HCT116 (cell line): ENCODE data around the gene HNMT. TPM values are rescaled to one million over a fixed set of nuclear protein-coding genes. Genes with fewer than 3 reads are reported as not detected.

ENCODE experiments used
- ATAC-seq: fragments of 200-7000 bp; cut with Tn5 transposase; 2 replicates; pipeline ENCODE4 v1.9.1; 2020; ENCODE audit warnings: mild to moderate bottlenecking, moderate library complexity
- BruUV-seq: library from RNA; stranded (reverse); fragments of 400-500 nt; replicated peaks from 2 replicates; lab custom pipeline; 2021; lab: Mats Ljungman, UMichigan
- CTCF ChIA-PET: fragments of 300-600 bp; sonication (Branson Sonifier 250); formaldehyde crosslinking; loops from one replicate; lab custom pipeline; 2021; ENCODE audit warnings: antibody characterized with exemption; lab: Charles Lee
- POLR2A ChIA-PET: fragments of 300-600, 350-600 bp; sonication (Branson Sonifier 250); formaldehyde crosslinking; loops from one replicate; lab custom pipeline; 2021; ENCODE audit warnings: antibody characterized with exemption; lab: Charles Lee
- RAD21 ChIA-PET, 2 experiments: fragments of 300-600 bp; sonication (Branson Sonifier 250); formaldehyde crosslinking; loops; one replicate each; lab custom pipeline; 2023; ENCODE audit warnings: low total read pairs in 2 of 2; ENCODE audit not compliant: uncharacterized antibody in 2 of 2, unreplicated experiment in 2 of 2, low non-redundant PET in 1 of 2; lab: Charles Lee
- DNase-seq: peaks from one replicate; pipeline ENCODE4 v3.0.0-alpha.2; 2010; ENCODE audit warnings: low read depth, low spot score
- H2AFZ ChIP-seq: fragments of 200-600 bp; shearing (Covaris generic), sonication (generic); 2 replicates; pipeline ENCODE4 v1.6.1; 2017; ENCODE audit warnings: low read depth, mixed run types, mixed read lengths, antibody characterized with exemption, low read length; ENCODE audit not compliant: poor library complexity, severe bottlenecking
- H3K27ac ChIP-seq: 2 replicates; pipeline ENCODE4 v1.5.1; 2012; ENCODE audit warnings: low read depth, low read length
- H3K27me3 ChIP-seq: fragments of 200-600 bp; sonication (generic); 2 replicates; pipeline ENCODE4 v1.6.1; 2016; ENCODE audit warnings: mixed run types, low read length, mixed read lengths; ENCODE audit not compliant: insufficient read depth
- H3K36me3 ChIP-seq, 2 experiments: fragments of 200-500 bp in 1 of 2; fragments of 200-600 bp in 1 of 2; sonication (Bioruptor generic) in 1 of 2; sonication (generic) in 1 of 2; 2 replicates each; pipeline versions ENCODE4 v1.5.1 to v1.6.1; 2014 to 2016; ENCODE audit warnings: low read length in 2 of 2, inconsistent platforms in 1 of 2, mixed read lengths in 1 of 2, mixed run types in 1 of 2; ENCODE audit not compliant: insufficient read depth in 2 of 2, control insufficient read depth in 1 of 2
- H3K4me1 ChIP-seq, 2 experiments: fragments of 200-600 bp in 1 of 2; sonication (generic) in 1 of 2; 2 replicates each; pipeline versions ENCODE4 v1.5.1 to v1.6.1; 2012 to 2017; ENCODE audit warnings: low read length in 2 of 2, inconsistent platforms in 1 of 2, mild to moderate bottlenecking in 1 of 2, mixed read lengths in 1 of 2, mixed run types in 1 of 2, moderate library complexity in 1 of 2; ENCODE audit not compliant: insufficient read depth in 2 of 2, control insufficient read depth in 1 of 2
- H3K4me2 ChIP-seq: fragments of 200-600 bp; sonication (generic); 2 replicates; pipeline ENCODE4 v1.6.1; 2017; ENCODE audit warnings: mixed run types, low read length, mixed read lengths
- H3K4me3 ChIP-seq, 2 experiments: fragments of 200-600 bp in 1 of 2; sonication (generic) in 1 of 2; replicated peaks in 1 of 2; 2 replicates each; pipeline ENCODE4 v1.5.1; 2011 to 2016; ENCODE audit warnings: low read length in 2 of 2, control low read depth in 1 of 2, low read depth in 1 of 2, mild to moderate bottlenecking in 1 of 2, mixed read lengths in 1 of 2, mixed run types in 1 of 2
- H3K79me2 ChIP-seq: fragments of 200-600 bp; sonication (generic); 2 replicates; pipeline ENCODE4 v1.6.1; 2017; ENCODE audit warnings: mild to moderate bottlenecking, mixed run types, low read length, moderate library complexity, mixed read lengths; ENCODE audit not compliant: insufficient read depth
- H3K9ac ChIP-seq: fragments of 200-600 bp; sonication (generic); 2 replicates; pipeline ENCODE4 v1.6.1; 2016; ENCODE audit warnings: low read length, mixed read lengths
- H3K9me2 ChIP-seq: fragments of 200-600 bp; sonication (generic), shearing (Covaris generic); 2 replicates; pipeline ENCODE4 v1.6.1; 2017; ENCODE audit warnings: mixed run types, mild to moderate bottlenecking, moderate library complexity; ENCODE audit not compliant: insufficient read depth
- H3K9me3 ChIP-seq, 2 experiments: fragments of 200-500 bp in 1 of 2; fragments of 200-600 bp in 1 of 2; sonication (Bioruptor generic) in 1 of 2; sonication (generic) in 1 of 2; 2 replicates each; pipeline ENCODE4 v1.6.1; 2014 to 2017; ENCODE audit warnings: low read length in 2 of 2, mixed read lengths in 2 of 2, inconsistent platforms in 1 of 2, low read depth in 1 of 2, mild to moderate bottlenecking in 1 of 2, mixed run types in 1 of 2, moderate library complexity in 1 of 2; ENCODE audit not compliant: control insufficient read depth in 1 of 2, insufficient read depth in 1 of 2
- H4K20me1 ChIP-seq: fragments of 200-600 bp; sonication (generic), shearing (Covaris generic); 2 replicates; pipeline ENCODE4 v1.6.1; 2017; ENCODE audit warnings: mixed run types, mild to moderate bottlenecking, moderate library complexity; ENCODE audit not compliant: insufficient read depth
- CEBPB ChIP-seq: IDR thresholded peaks from 2 replicates; pipeline ENCODE4 v1.6.1; 2012; ENCODE audit warnings: low read depth
- EZH2 ChIP-seq: fragments of 200-600 bp; sonication (generic); IDR thresholded peaks from 2 replicates; pipeline ENCODE4 v1.6.1; 2017; ENCODE audit warnings: antibody characterized with exemption, mixed run types
- FOSL1 ChIP-seq: IDR thresholded peaks from 2 replicates; pipeline ENCODE4 v1.6.1; 2012; ENCODE audit warnings: low read depth
- POLR2A ChIP-seq: IDR thresholded peaks from 2 replicates; pipeline ENCODE4 v1.7.0; 2011; ENCODE audit warnings: borderline replicate concordance; ENCODE audit not compliant: insufficient read depth, insufficient read length; ENCODE audit errors: extremely low read depth
- POLR2AphosphoS5 ChIP-seq: IDR thresholded peaks from 2 replicates; pipeline ENCODE4 v1.6.1; 2011; ENCODE audit warnings: mild to moderate bottlenecking, low read depth, low read length, moderate library complexity
- SP1 ChIP-seq: IDR thresholded peaks from 2 replicates; pipeline ENCODE4 v1.6.1; 2012; ENCODE audit warnings: low read depth
- SRF ChIP-seq: IDR thresholded peaks from 2 replicates; pipeline ENCODE4 v1.6.1; 2012; ENCODE audit warnings: low read depth
- TCF7L2 ChIP-seq: IDR thresholded peaks from 2 replicates; pipeline ENCODE4 v1.7.0; 2011; ENCODE audit warnings: borderline replicate concordance, inconsistent platforms; ENCODE audit not compliant: insufficient read depth, insufficient read length; ENCODE audit errors: extremely low read depth
- ZFX ChIP-seq: fragments of 450-650 bp; IDR thresholded peaks from 2 replicates; pipeline ENCODE4 v1.6.1; 2017
- ZNF274 ChIP-seq: fragments of 200-500 bp; sonication (Bioruptor generic); IDR thresholded peaks from 2 replicates; pipeline ENCODE4 v1.6.1; 2014; ENCODE audit warnings: mild to moderate bottlenecking, low read depth, low read length, inconsistent platforms
- intact Hi-C: fragments of 100-400 bp; cut with micrococcal nuclease; formaldehyde crosslinking; loops from 2 replicates; pipeline ENCODE4 v1.10.0; 2022
- total RNA-seq: library from RNA; stranded (reverse); gene quantifications from one replicate; pipeline ENCODE4 v1.2.1, GENCODE V29; 2021; ENCODE audit not compliant: unreplicated experiment
- TF ChIP-seq, protein P1 (sequence below): IDR thresholded peaks from 2 replicates; pipeline ENCODE4 v1.6.1; 2011; ENCODE audit warnings: mild to moderate bottlenecking, low read length, moderate library complexity; ENCODE audit not compliant: insufficient replicate concordance; ENCODE audit errors: extremely low read depth

The HNMT gene
- total RNA-seq, 1 experiment from 2014 or later, result not detected

DNA sequence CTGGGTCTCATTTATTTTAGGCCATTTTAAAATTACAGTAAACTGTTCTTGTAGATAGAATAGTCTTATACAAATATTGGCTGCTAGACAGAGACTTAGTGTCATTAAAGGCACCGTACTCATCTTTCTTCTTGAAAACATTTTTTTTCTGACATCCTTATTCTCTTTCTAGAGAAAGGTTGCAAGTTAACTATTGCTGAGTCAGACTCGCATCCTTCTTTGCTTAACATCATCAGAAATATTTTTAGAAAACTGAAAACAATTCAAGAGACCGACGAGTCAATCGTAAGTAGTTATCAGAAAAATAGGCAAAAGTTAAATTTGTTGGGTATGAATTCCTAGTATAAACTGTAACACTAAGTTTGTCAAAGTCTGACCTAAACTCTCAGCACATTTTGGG is 72.2 kb downstream of the HNMT start:
- Histone ChIP-seq H3K4me3 (no peak overlapping the region), H3K79me2 (no peaks in the 10 kb centered on the region), H4K20me1 (no peaks in the 10 kb centered on the region), H3K27me3 (no peaks in the 10 kb centered on the region), H3K27ac (no peak overlapping the region), H3K4me2 (no peak overlapping the region), H2AFZ (no peak overlapping the region), H3K9me2 (no peaks in the 10 kb centered on the region), H3K36me3 (no peaks in the 10 kb centered on the region), H3K9ac (no peak overlapping the region), H3K4me1 (no peaks in the 10 kb centered on the region), H3K9me3 (no peaks in the 10 kb centered on the region)
- no TSS peak for BruUV-seq
- TF ChIP-seq ZFX, result no peak
- no peak for TF ChIP-seq FOSL1
- TF ChIP-seq ZNF274, result no peak
- TF ChIP-seq, protein P1, sequence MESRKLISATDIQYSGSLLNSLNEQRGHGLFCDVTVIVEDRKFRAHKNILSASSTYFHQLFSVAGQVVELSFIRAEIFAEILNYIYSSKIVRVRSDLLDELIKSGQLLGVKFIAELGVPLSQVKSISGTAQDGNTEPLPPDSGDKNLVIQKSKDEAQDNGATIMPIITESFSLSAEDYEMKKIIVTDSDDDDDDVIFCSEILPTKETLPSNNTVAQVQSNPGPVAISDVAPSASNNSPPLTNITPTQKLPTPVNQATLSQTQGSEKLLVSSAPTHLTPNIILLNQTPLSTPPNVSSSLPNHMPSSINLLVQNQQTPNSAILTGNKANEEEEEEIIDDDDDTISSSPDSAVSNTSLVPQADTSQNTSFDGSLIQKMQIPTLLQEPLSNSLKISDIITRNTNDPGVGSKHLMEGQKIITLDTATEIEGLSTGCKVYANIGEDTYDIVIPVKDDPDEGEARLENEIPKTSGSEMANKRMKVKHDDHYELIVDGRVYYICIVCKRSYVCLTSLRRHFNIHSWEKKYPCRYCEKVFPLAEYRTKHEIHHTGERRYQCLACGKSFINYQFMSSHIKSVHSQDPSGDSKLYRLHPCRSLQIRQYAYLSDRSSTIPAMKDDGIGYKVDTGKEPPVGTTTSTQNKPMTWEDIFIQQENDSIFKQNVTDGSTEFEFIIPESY, result no peak
- TF ChIP-seq SP1, result no peak
- no peak for TF ChIP-seq SRF
- TF ChIP-seq EZH2, result no peak
- no peak for TF ChIP-seq CEBPB
- TF ChIP-seq POLR2A, result no peak
- TF ChIP-seq POLR2AphosphoS5, result no peak
- no peak for TF ChIP-seq TCF7L2
- ChIA-PET RAD21 (no interaction called here), POLR2A (interaction anchor here (0.6 kb wide), 1 partner anchor 86 kb away, joined by 3 read pairs; no protein-coding TSS in a partner anchor), CTCF (no interaction called here)
- ATAC-seq (no peak), DNase-seq (no peak)
- intact Hi-C loops, result no loop called here
